Psoas muscle (tissue), 8 donors: ENCODE results near the gene TXNRD1. TPM values are rescaled to one million over a fixed set of nuclear protein-coding genes. Genes with fewer than 3 reads are reported as not detected.
"Not testable (repeated sequence)": the region's sequence is repeated elsewhere in the genome, so short reads cannot be mapped to it uniquely, and the experiment has no call there.

Experiments
- ATAC-seq, 4 donors: fragments of 200-7000 bp; cut with Tn5 transposase; one replicate each; pipeline ENCODE4 v1.9.1; 2020; ENCODE audit warnings: moderate library complexity in 3 of 4, mild to moderate bottlenecking in 2 of 4
- DNase-seq, 2 donors: peaks; one replicate each; pipeline ENCODE4 v3.0.0-alpha.2; 2020
- H3K27ac ChIP-seq: fragments of 200-600 bp; one replicate; pipeline ENCODE4 v1.8.0; 2022
- H3K27me3 ChIP-seq, 3 donors: fragments of 200-600 bp in 1 of 3; one replicate each; pipeline versions ENCODE4 v1.6.1 to v1.8.0; 2013 to 2022; ENCODE audit warnings: low read length in 2 of 3, mild to moderate bottlenecking in 2 of 3, moderate library complexity in 1 of 3; ENCODE audit not compliant: insufficient read depth in 3 of 3
- H3K36me3 ChIP-seq, 2 donors: fragments of 200-600 bp in 1 of 2; one replicate each; pipeline versions ENCODE4 v1.6.1 to v1.8.0; 2013 to 2022; ENCODE audit warnings: low read depth in 1 of 2, mild to moderate bottlenecking in 1 of 2, moderate library complexity in 1 of 2; ENCODE audit not compliant: insufficient read depth in 1 of 2
- H3K4me1 ChIP-seq: fragments of 200-600 bp; one replicate; pipeline ENCODE4 v1.8.0; 2022
- H3K4me3 ChIP-seq: fragments of 200-600 bp; one replicate; pipeline ENCODE4 v1.8.0; 2022; ENCODE audit warnings: mild to moderate bottlenecking
- H3K9me3 ChIP-seq: fragments of 200-600 bp; one replicate; pipeline ENCODE4 v1.8.0; 2022
- CTCF ChIP-seq: fragments of 200-600 bp; IDR thresholded peaks from one replicate; pipeline ENCODE4 v1.8.0; 2022; ENCODE audit warnings: antibody characterized with exemption
- WGBS, 3 donors: extraction: QIAGEN DNeasy Blood & Tissue Kit; methylation state at CpG; one replicate each; pipeline versions ENCODE4 v1.1.6 to v1.1.7; 2013; 5-methylcytosine and 5-hydroxymethylcytosine counted together
- intact Hi-C, 2 donors: fragments of 100-400 bp; cut with DNase I; formaldehyde crosslinking; loops; one replicate each; pipeline versions ENCODE4 v1.11.0 to v1.14.2; 2022
- polyA plus RNA-seq, 3 donors: library from polyadenylated mRNA; stranded (reverse); fragments of 200-250 nt; gene quantifications; one replicate each; pipeline ENCODE4 v1.2.3, GENCODE V29; 2013
- total RNA-seq, 4 donors: library from RNA; stranded (reverse); fragmentation: NEBNext Ultra II Directional in 2 of 4; extraction: Animal tissue kit (Norgen Biotek cat#: 25700) in 2 of 4; gene quantifications; one replicate each; pipeline versions ENCODE4 v1.2.1 to v1.2.4, GENCODE V29; 2021 to 2023
- donor health status: healthy with polysubstance abuse.
- donor health status: DM: no; HTN: no; CAD: no; lungs with moderate emphysema.
- donor health status: Bipolar disorder and iron deficiency.
- donor health status: healthy.
- donor health status: DM: yes; HTN: yes; CAD: no.
- donor health status: DM: no; HTN: no; CAD: no.
- donor health status: DM: no; HTN: no; CAD: no.
- donor health status: DM: yes; HTN: yes; CAD: no.

The TXNRD1 gene
- total and polyA plus RNA-seq, 7 donors, result 46.0 to 249 (median 110) TPM

- WGBS, 3 donors, result 96 to 100% (median 100%) methylated on average over 1 of the region's 1 CpG
- no peak for TF ChIP-seq CTCF
- DNase-seq (no peak), ATAC-seq (no peak)
- Histone ChIP-seq H3K4me3 (no peak overlapping the region), H3K9me3 (no peaks in the 10 kb centered on the region), H3K4me1 (no peaks in the 10 kb centered on the region), H3K27me3 (no peaks in the 10 kb centered on the region), H3K36me3 (peaks cover 0 to 11% of the 10 kb centered on the region in 2 donors), H3K27ac (no peak overlapping the region)
- intact Hi-C loops, result no loop called here
These were observed 169.9 kb downstream of the TXNRD1 start for GRCh38 chr12:104385510-104385909.

GRCh38 chr12:104386461-104386860 lies 170.9 kb downstream of the TXNRD1 start:
- ATAC-seq, result no peak
- no peak for TF ChIP-seq CTCF
- Histone ChIP-seq H3K36me3 (peaks cover 0 to 11% of the 10 kb centered on the region in 2 donors), H3K4me1 (no peaks in the 10 kb centered on the region), H3K27ac (no peak overlapping the region), H3K27me3 (no peaks in the 10 kb centered on the region), H3K4me3 (no peak overlapping the region), H3K9me3 (no peaks in the 10 kb centered on the region)
- intact Hi-C loops, result no loop called here
- 96 to 97% (median 96%) methylated on average over 3 of the region's 3 CpGs for WGBS, 3 donors
- no peak for DNase-seq

- H3K27ac ChIP-seq, result no peak overlapping the region
- no peak overlapping the region for H3K4me3 ChIP-seq
- H3K27me3 ChIP-seq, result no peaks in the 10 kb centered on the region
- WGBS, 3 donors, result 10 to 23% (median 14%) methylated on average over 7 of the region's 7 CpGs
- TF ChIP-seq CTCF, result no peak
- peak in 2 of 4 donors; percentile 31 to 40 for ATAC-seq
- DNase-seq, result no peak
- intact Hi-C loops, result no loop called here
- H3K9me3 ChIP-seq, result no peaks in the 10 kb centered on the region
- peaks cover 0 to 11% of the 10 kb centered on the region in 2 donors for H3K36me3 ChIP-seq
- H3K4me1 ChIP-seq, result no peaks in the 10 kb centered on the region
These were observed 171.6 kb downstream of the TXNRD1 start for GRCh38 chr12:104387190-104387589.

DNA sequence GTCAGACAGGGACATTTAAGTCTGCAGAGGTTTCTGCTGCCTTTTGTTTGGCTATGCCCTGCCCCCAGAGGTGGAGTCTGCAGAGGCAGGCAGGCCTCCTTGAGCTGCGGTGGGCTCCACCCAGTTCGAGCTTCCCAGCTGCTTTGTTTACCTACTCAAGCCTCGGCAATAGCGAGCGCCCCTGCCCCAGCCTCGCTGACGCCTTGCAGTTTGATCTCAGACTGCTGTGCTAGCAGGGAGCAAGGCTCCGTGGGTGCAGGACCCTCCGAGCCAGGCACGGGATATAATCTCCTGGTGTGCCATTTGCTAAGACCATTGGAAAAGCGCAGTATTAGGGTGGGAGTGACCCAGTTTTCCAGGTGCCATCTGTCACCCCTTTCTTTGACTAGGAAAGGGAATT lies 178.5 kb downstream of the TXNRD1 start:
- H3K9me3 ChIP-seq, ATAC-seq, DNase-seq, intact Hi-C loops, H3K4me1 ChIP-seq, H3K4me3 ChIP-seq, H3K27me3 ChIP-seq, H3K27ac ChIP-seq, H3K36me3 ChIP-seq: not testable (repeated sequence)
- WGBS, 3 donors, result 87 to 95% (median 94%) methylated on average over 11 of the region's 11 CpGs

Other genes starting within 250 kb of the TXNRD1 start
- 10 to 100 TPM in 3 of 4 donors, 1 to 10 TPM in 1; 5.5 to 15.5 (median 11.8) TPM for gene TDG, start 249.9 kb upstream of the TXNRD1 start, total RNA-seq
- gene TDG, start 249.9 kb upstream of the TXNRD1 start, polyA plus RNA-seq, result 10 to 100 TPM in 1 of 3 donors, 1 to 10 TPM in 2; 6.6 to 11.2 (median 9.9) TPM
- 1 to 10 TPM in 3 of 4 donors, under 1 TPM in 1; 0.71 to 5.2 (median 1.9) TPM for gene GLT8D2, start 165.6 kb upstream of the TXNRD1 start, total RNA-seq
- gene GLT8D2, start 165.6 kb upstream of the TXNRD1 start, polyA plus RNA-seq, result 1 to 10 TPM; 1.1 to 1.7 (median 1.3) TPM
- gene HCFC2, start 151.2 kb upstream of the TXNRD1 start, total RNA-seq, result 10 to 100 TPM; 22.8 to 27.8 (median 24.5) TPM
- 10 to 100 TPM; 10.1 to 21.7 (median 10.3) TPM for gene HCFC2, start 151.2 kb upstream of the TXNRD1 start, polyA plus RNA-seq
- gene NFYB, start 77.6 kb upstream of the TXNRD1 start, total RNA-seq, result 10 to 100 TPM; 14.5 to 32.2 (median 21.9) TPM
- gene NFYB, start 77.6 kb upstream of the TXNRD1 start, polyA plus RNA-seq, result 10 to 100 TPM; 10.1 to 28.0 (median 20.1) TPM
- gene EID3, start 88.0 kb downstream of the TXNRD1 start, total RNA-seq, result 1 to 10 TPM in 1 of 4 donors, under 1 TPM in 3; 0.94 to 1.3 (median 0.99) TPM
- under 1 TPM; 0.28 to 0.95 (median 0.56) TPM for gene EID3, start 88.0 kb downstream of the TXNRD1 start, polyA plus RNA-seq
- gene CHST11, start 241.2 kb downstream of the TXNRD1 start, total RNA-seq, result 1 to 10 TPM; 1.0 to 1.6 (median 1.1) TPM
- gene CHST11, start 241.2 kb downstream of the TXNRD1 start, polyA plus RNA-seq, result under 1 TPM; 0.52 to 0.65 (median 0.58) TPM